ENCODE measurements around the gene LRTM1. TPM values are rescaled to one million over a fixed set of nuclear protein-coding genes. Genes with fewer than 3 reads are reported as not detected.

The LRTM1 gene
- total RNA-seq, 1 experiment from 2014 or later = not detected

- H3K27ac Mint-ChIP-seq = no peak overlapping the region
- Histone ChIP-seq H2BK12ac (ENCODE audit: insufficient read length, low read depth, low read length) (no peak overlapping the region), H3K56ac (ENCODE audit: insufficient read length, low read depth, low read length) (no peak overlapping the region), H4K91ac (ENCODE audit: insufficient read length, low read depth, low read length) (no peak overlapping the region), H3K4me1 (ENCODE audit: insufficient read depth, low read length) (no peaks in the 10 kb centered on the region), H3K9me3 (ENCODE audit: control insufficient read depth, low read depth, low read length) (no peaks in the 10 kb centered on the region), H3K23me2 (ENCODE audit: insufficient read length, low read depth, low read length, poor library complexity, severe bottlenecking) (no peaks in the 10 kb centered on the region), H3K79me2 (ENCODE audit: insufficient read depth, low read length) (no peaks in the 10 kb centered on the region), H2BK5ac (ENCODE audit: insufficient read length, low read length) (no peak overlapping the region), H3K27me3 (ENCODE audit: insufficient read depth, low read length) (no peaks in the 10 kb centered on the region), H3K4me2 (ENCODE audit: insufficient read depth, insufficient read length, low read length) (no peak overlapping the region), H3K23ac (ENCODE audit: insufficient read length, low read depth, low read length) (no peak overlapping the region), H3K79me1 (ENCODE audit: insufficient read depth, low read depth, low read length, poor library complexity, severe bottlenecking) (no peaks in the 10 kb centered on the region), H3K14ac (ENCODE audit: insufficient read depth, low read length) (no peak overlapping the region), H3K4ac (ENCODE audit: low read depth, low read length) (no peak overlapping the region), H3K9ac (ENCODE audit: extremely low read depth, insufficient read length, low read length) (no peak overlapping the region), H2BK120ac (ENCODE audit: low read depth, low read length, poor library complexity, severe bottlenecking) (no peak overlapping the region), H4K8ac (replicated peaks; ENCODE audit: insufficient read length, low read depth, low read length) (no peak overlapping the region), H3K27ac (ENCODE audit: insufficient read length, low read depth, low read length) (no peak overlapping the region), H4K5ac (ENCODE audit: insufficient read length, low read depth, low read length) (no peak overlapping the region), H3K18ac (ENCODE audit: insufficient read length, low read depth, low read length) (no peak overlapping the region), H2BK15ac (ENCODE audit: low read depth, low read length) (no peak overlapping the region), H2BK20ac (ENCODE audit: low read depth, low read length, poor library complexity, severe bottlenecking) (no peak overlapping the region), H3T11ph (ENCODE audit: low read length) (no peak overlapping the region), H2AK5ac (ENCODE audit: insufficient read length, low read length) (no peak overlapping the region), H4K20me1 (ENCODE audit: control insufficient read depth, insufficient read depth, insufficient read length) (no peaks in the 10 kb centered on the region), H2AFZ (ENCODE audit: low read length) (no peak overlapping the region)
- peaks cover 5 to 6% of the 10 kb centered on the region in 2 experiments; a peak in 2 of 4 replicates for H3K4me1 Mint-ChIP-seq
- no peak for DNase-seq
- no CpG with 5 or more reads among the region's 1 CpG for WGBS (ENCODE audit: extremely low coverage, insufficient read length, low lambda C conversion rate)
- peaks cover 0 to 2% of the 10 kb centered on the region in 2 experiments; a peak in 1 of 5 replicates for H3K9me3 Mint-ChIP-seq
- TF ChIP-seq, protein P1, sequence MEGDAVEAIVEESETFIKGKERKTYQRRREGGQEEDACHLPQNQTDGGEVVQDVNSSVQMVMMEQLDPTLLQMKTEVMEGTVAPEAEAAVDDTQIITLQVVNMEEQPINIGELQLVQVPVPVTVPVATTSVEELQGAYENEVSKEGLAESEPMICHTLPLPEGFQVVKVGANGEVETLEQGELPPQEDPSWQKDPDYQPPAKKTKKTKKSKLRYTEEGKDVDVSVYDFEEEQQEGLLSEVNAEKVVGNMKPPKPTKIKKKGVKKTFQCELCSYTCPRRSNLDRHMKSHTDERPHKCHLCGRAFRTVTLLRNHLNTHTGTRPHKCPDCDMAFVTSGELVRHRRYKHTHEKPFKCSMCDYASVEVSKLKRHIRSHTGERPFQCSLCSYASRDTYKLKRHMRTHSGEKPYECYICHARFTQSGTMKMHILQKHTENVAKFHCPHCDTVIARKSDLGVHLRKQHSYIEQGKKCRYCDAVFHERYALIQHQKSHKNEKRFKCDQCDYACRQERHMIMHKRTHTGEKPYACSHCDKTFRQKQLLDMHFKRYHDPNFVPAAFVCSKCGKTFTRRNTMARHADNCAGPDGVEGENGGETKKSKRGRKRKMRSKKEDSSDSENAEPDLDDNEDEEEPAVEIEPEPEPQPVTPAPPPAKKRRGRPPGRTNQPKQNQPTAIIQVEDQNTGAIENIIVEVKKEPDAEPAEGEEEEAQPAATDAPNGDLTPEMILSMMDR (conservative IDR thresholded peaks at IDR 0.05) = no peak
- H3K36me3 Mint-ChIP-seq (ENCODE audit: insufficient read depth in 1 of 3, low read depth in 3 of 3) = peaks cover 0 to 5% (median 0%) of the 10 kb centered on the region in 3 experiments; a peak in 4 of 7 replicates
- H3K27me3 Mint-ChIP-seq (ENCODE audit: low read depth) = no peaks in the 10 kb centered on the region; the same call in 1 of the 2 replicates
- H3K4me3 Mint-ChIP-seq = no peak overlapping the region
Observed at GRCh38 chr3:54977439-54977838, 49.6 kb upstream of the LRTM1 start.

All from H9 (cell line).